H1 (cell line): ENCODE results near the gene TRMT61A. TPM values are rescaled to one million over a fixed set of nuclear protein-coding genes. Genes with fewer than 3 reads are reported as not detected.

Source experiments
- CREB1 ChIP-seq: IDR thresholded peaks from 2 replicates; pipeline ENCODE4 v1.6.1; 2012; ENCODE audit warnings: inconsistent platforms
- HDAC6 ChIP-seq: IDR thresholded peaks from one replicate; pipeline ENCODE4 v1.7.1; 2012; ENCODE audit warnings: low read depth, mild to moderate bottlenecking, inconsistent platforms, low read length, moderate library complexity
- MAX ChIP-seq: IDR thresholded peaks from 2 replicates; pipeline ENCODE4 v1.6.1; 2012; ENCODE audit warnings: inconsistent platforms
- NRF1 ChIP-seq: IDR thresholded peaks from 2 replicates; pipeline ENCODE4 v1.6.1; 2011; ENCODE audit warnings: mild to moderate bottlenecking, low read depth, low read length, improper control_type of control experiment
- SAP30 ChIP-seq: fragments of 300-600 bp; sonication (generic); IDR thresholded peaks from 2 replicates; pipeline ENCODE4 v1.7.1; 2012; ENCODE audit warnings: low read length, moderate library complexity, mild to moderate bottlenecking, inconsistent platforms; ENCODE audit not compliant: insufficient read depth, insufficient replicate concordance
- polyA plus RNA-seq, 7 experiments: library from polyadenylated mRNA; depleted of rRNA in 3 of 7; stranded (reverse) in 5 of 7; unstranded in 2 of 7; fragments of >200 nt in 5 of 7; fragments of 200-250 nt in 2 of 7; gene quantifications; 1 replicate in 5 of 7; 2 replicates in 1 of 7; 4 replicates in 1 of 7; pipeline versions ENCODE4 v1.2.1 to v1.2.3, GENCODE V29; 2011 to 2013; ENCODE audit warnings: missing spikeins in 2 of 7, mixed read lengths in 2 of 7
- total RNA-seq: library from RNA; stranded (reverse); fragmentation: NEBNext Ultra II Directional; extraction: Animal tissue kit (Norgen Biotek cat#: 25700); gene quantifications from 2 replicates; pipeline ENCODE4 v1.2.1, GENCODE V29; 2021

The TRMT61A gene
- total and polyA plus RNA-seq, 2 of the 8 experiments (the other 6 are each of a cell fraction or from before 2014, with no cell fraction given) = 15.8 to 19.0 TPM

GRCh38 chr14:103521951-103522563, 6.9 kb upstream of the TRMT61A start (continued):
- TF ChIP-seq HDAC6 = no peak
- TF ChIP-seq NRF1 = peak; percentile 18; the same call in 1 of the 2 replicates
- TF ChIP-seq MAX = peak; percentile 78
- peak; percentile 83 for TF ChIP-seq CREB1
- TF ChIP-seq SAP30 = no peak
